Measurements from ENCODE around the gene ASPA.

ASPA gene

DNA sequence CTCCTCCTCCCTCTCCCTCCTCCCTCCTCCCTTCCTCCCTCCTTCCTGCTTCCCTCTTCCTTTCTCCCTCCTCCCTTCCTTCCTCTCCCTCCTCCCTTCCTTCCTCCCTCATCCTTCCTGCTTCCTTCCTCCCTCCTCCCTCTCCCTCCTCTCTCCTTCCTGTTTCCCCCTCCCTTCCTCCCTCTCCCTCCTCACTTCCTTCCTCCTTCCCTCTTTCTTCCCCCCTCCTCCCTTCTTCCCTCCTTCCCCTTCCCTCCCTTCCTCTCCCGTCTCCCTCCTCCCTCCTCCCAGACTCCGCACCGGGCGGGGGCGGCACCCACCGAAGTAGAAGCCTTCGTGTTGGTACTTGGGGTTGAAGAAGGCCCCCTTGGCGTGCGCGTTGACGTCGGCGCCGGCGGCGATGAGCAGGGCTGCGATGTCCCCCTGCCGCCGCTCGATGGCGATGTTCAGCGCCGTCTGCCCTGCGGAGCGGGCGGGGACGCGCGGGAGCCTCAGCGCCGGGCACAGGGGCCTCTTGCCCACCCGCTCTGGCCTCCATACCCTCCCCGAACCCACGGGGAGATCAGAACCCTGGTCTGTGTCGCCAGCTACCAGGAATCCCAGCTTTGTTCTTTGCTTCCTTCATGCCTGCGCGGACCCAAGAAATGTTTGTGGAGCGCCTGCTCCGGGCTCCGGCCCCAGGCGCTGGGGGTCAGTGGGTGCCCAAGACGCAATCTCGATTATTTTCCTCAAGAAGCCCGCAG is 59.6 kb downstream of the ASPA start:
- peak; percentile 85 for DNase-seq

GRCh38 chr17:3536716-3537115 is 60.9 kb downstream of the ASPA start:
- no peak for DNase-seq

GRCh38 chr17:3539881-3540540 is 64.2 kb downstream of the ASPA start:
- DNase-seq = no peak

DNA sequence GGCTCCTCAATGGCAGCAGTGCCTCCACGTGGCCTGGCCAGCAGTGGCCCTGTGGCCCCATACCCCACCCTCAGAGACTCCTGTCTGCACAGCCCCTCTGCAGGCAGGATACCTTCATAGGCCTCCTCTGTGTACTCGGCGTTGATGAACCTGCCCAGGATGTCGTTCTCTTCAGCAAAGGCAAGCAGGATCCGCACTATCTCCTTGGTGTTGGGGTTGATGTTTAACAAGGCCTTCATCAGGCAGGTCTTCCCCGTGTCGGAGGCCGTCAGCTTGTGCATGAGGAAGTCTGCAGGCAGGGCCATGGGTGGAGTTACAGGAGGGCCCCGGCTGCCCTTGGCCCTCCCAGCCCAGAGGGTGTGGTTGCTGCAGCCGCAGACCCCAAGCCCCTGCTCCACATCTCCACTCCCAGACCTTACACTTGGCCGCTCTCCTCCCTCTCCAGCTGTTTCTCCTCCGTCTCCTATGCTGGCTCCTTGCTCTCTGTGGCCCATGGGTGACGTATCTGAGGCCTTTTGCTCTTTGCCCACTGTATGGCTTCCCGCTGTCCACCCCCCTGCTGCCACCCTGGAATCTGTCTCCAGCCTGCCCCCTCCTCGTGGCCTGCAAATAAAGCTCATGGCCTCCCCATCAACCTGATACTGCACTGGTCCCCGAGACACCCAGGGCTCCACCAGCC is 66.8 kb downstream of the ASPA start:
- no peak for DNase-seq

DNA sequence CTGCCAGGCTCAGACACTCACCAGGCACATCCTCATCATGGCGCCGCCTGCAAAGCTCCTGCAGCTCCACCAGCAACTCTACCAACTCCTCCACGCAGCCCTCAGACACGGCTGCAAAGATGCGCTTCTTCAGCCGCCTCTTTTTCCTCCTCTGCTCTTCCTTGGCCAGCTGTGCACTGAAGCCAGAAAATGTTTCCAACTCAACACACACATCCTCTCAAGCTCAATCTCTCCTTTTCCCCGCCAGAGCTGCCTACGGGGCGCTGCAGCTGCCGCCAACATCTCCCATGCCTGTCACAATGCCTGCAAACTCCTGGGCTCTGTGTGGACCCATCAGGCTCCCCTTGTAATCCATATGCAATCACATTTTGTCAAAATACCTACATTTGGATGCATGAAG is 67.7 kb downstream of the ASPA start:
- DNase-seq = no peak

- no peak for DNase-seq
Measured at GRCh38 chr17:3544365-3544764, 68.6 kb downstream of the ASPA start.

DNA sequence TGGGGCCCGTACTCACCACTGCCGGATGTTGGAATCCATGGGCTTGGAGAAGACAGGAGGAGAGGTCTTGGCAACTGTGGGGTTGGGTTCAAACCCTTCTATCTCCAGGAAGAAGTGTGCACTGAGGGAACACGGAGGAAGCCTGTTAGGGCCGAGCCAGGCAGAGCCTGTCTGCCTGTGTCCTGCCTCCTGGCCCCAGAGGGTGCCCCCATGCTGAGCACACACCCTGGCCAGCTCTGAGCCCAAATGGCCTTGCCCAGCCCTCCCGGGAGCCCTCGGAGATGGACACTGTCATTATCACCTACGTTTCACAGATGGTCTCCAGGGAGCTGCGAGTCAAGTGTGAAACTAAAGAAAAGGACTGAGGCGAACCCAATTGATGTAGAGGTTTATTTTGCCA is 69.4 kb downstream of the ASPA start:
- no peak for DNase-seq

GRCh38 chr17:3546521-3546920 is 70.7 kb downstream of the ASPA start:
- no peak for DNase-seq

- DNase-seq = no peak
Measured at GRCh38 chr17:3546997-3547396, 71.2 kb downstream of the ASPA start.

DNA sequence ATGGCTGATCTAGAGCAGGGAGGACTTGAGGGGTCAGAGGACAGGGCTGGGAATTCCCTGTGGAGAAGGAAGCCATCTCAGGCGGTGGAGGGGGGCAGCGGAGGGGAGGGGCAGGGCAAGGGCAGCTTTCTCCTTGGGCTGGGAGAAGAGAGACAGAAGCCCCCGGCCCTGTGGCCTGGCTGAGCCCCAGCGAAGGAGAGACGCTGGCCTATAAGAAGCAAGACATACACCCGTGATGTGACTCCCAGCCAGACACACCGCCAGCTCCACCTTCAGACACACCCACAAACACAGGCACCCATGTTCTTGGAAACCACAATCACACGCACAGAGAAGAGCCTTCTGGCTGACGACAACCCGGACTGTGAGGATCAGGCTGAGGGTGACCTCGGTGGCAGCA is 71.8 kb downstream of the ASPA start:
- no peak for DNase-seq

DNA sequence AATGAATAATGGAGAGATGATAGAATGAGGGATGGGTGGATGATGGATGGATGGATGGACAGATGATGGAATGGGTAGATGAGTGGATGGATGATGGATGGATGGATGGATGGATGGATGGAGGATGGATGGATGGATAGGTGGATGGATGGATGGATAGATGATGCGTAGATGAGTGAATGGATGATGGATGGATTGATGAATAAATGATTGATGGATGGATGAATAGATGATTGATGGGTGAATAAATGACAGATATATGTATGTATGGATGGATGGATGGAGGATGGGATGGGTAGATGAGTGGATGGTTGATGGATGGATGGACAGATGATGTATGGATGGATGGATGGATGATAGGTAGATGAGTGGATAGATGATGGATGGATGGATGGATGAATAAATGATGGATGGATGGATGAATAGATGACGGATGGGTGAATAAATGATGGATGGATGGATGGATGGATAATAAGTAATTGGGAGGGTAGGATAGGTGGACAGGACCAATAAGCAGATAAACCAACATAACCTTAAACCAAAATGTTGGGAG is 73.9 kb downstream of the ASPA start:
- no peak for DNase-seq

GRCh38 chr17:3551189-3551588 is 75.4 kb downstream of the ASPA start:
- no peak for DNase-seq

- DNase-seq = no peak
Measured at GRCh38 chr17:3552916-3553315, 77.1 kb downstream of the ASPA start.
